Activated T-cell treated with anti-CD3 and anti-CD28 coated beads, Interleukin-2, amount 50 U/mL, for 1 hour (primary cell): Measurements from ENCODE around the gene GNG7.

ENCODE experiments used
- DNase-seq: peaks from one replicate; pipeline ENCODE4 v3.0.0-alpha.2; 2020

The GNG7 gene

GRCh38 chr19:2639999-2640398 lies 62.5 kb downstream of the GNG7 start:
- DNase-seq, result no peak

GRCh38 chr19:2638417-2638940 lies 64.0 kb downstream of the GNG7 start:
- no peak for DNase-seq

- peak; percentile 81 for DNase-seq
These were observed 65.4 kb downstream of the GNG7 start for GRCh38 chr19:2636897-2637683.

GRCh38 chr19:2636141-2636896 lies 66.2 kb downstream of the GNG7 start:
- no peak for DNase-seq

- no peak for DNase-seq
These were observed 67.5 kb downstream of the GNG7 start for GRCh38 chr19:2634960-2635359.

GRCh38 chr19:2634228-2634951 lies 68.1 kb downstream of the GNG7 start:
- no peak for DNase-seq

GRCh38 chr19:2633693-2634075 lies 68.8 kb downstream of the GNG7 start:
- no peak for DNase-seq

GRCh38 chr19:2631213-2631821 lies 71.2 kb downstream of the GNG7 start:
- DNase-seq, result no peak

- DNase-seq, result no peak
These were observed 72.0 kb downstream of the GNG7 start for GRCh38 chr19:2630352-2631001.

- no peak for DNase-seq
These were observed 72.8 kb downstream of the GNG7 start for GRCh38 chr19:2629491-2630351.

- DNase-seq, result no peak
These were observed 73.9 kb downstream of the GNG7 start for GRCh38 chr19:2628597-2628996.

GRCh38 chr19:2627855-2628254 lies 74.6 kb downstream of the GNG7 start:
- no peak for DNase-seq

GRCh38 chr19:2627319-2627829 lies 75.1 kb downstream of the GNG7 start:
- DNase-seq, result no peak

GRCh38 chr19:2625434-2625833 lies 77.1 kb downstream of the GNG7 start:
- DNase-seq, result no peak

GRCh38 chr19:2624537-2625091 lies 77.9 kb downstream of the GNG7 start:
- DNase-seq, result no peak

- DNase-seq, result no peak
These were observed 78.7 kb downstream of the GNG7 start for GRCh38 chr19:2623798-2624197.

GRCh38 chr19:2622371-2622961 lies 80.0 kb downstream of the GNG7 start:
- DNase-seq, result peak; percentile 54

- DNase-seq, result no peak
These were observed 83.4 kb downstream of the GNG7 start for GRCh38 chr19:2619076-2619475.

GRCh38 chr19:2618611-2619010 lies 83.9 kb downstream of the GNG7 start:
- DNase-seq, result peak; percentile 70

- no peak for DNase-seq
These were observed 84.9 kb downstream of the GNG7 start for GRCh38 chr19:2617393-2618165.
